ENCODE measurements around the gene PRDM1. TPM values are rescaled to one million over a fixed set of nuclear protein-coding genes. Genes with fewer than 3 reads are reported as not detected.

The PRDM1 gene
- total RNA-seq, result 10 to 100 TPM; 24.6 to 24.7 TPM

DNA sequence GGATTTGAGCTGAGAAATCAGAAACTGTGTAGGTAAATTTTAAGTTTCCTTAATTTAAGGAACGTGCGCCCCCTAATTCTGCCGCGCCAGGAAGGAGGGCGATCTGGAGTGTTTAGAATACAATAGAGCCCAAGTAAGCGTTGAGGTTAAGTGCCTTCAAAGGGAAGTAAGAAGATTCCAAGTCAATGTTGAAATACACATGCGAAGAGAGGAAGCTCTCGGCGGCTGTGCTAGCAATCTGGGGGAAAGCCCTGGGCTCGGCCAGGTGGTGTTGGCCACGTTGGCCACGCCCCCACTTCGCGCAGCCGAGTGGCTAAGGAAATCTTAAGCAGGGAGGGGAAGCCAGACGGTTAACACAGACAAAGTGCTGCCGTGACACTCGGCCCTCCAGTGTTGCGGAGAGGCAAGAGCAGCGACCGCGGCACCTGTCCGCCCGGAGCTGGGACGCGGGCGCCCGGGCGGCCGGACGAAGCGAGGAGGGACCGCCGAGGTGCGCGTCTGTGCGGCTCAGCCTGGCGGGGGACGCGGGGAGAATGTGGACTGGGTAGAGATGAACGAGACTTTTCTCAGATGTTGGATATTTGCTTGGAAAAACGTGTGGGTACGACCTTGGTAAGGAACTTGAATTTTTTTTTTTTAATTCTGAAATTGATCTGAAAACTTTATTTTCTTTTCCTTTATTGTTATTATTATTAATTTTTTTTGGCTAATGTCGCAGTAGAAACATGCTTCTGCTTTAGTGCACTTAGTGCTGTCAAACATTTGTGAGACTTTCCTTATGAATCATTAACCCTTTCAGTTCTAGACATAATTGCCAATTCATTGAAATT lies at the start of gene PRDM1:
Gene PRDM1, plus strand, starts transcription at position 353 of the 830 bp plus-strand sequence. Its CDS starts 218 bp downstream, at position 571.
- Mint-ChIP-seq H3K27me3 (peaks cover 57% of the 10 kb centered on the region), H3K36me3 (ENCODE audit: low read depth) (peaks cover 17% of the 10 kb centered on the region), H3K4me1 (ENCODE audit: low read depth) (peaks cover 59% of the 10 kb centered on the region), H3K9me3 (no peaks in the 10 kb centered on the region), H3K4me3 (peak within 1 kb of the TSS; percentile 78), H3K27ac (peak within 1 kb of the TSS; percentile 75)
- peak; percentile 20 for TF ChIP-seq CTCF (IDR thresholded peaks at IDR 0.05)
- peak; percentile 84 for ATAC-seq
- ChIA-PET POLR2A (interaction anchor here (0.5 to 2.7 kb wide), 9 partner anchors 10 to 562 kb away, joined by 3 to 40 read pairs (median 3); no protein-coding TSS in a partner anchor), CTCF (interaction anchor here (0.6 to 2.8 kb wide), 21 partner anchors 9 to 655 kb away, joined by 3 to 29 read pairs (median 4); no protein-coding TSS in a partner anchor)
- peak; percentile 89 for DNase-seq
- intact Hi-C loops (cut with micrococcal nuclease), result no loop called here

GRCh38 chr6:106037060-106037459 lies 49.1 kb upstream of the PRDM1 start:
- Mint-ChIP-seq H3K27ac (peak overlapping the region; percentile 47), H3K36me3 (ENCODE audit: low read depth) (peaks cover 8% of the 10 kb centered on the region), H3K9me3 (peaks cover 17% of the 10 kb centered on the region), H3K27me3 (no peaks in the 10 kb centered on the region), H3K4me3 (no peak overlapping the region), H3K4me1 (ENCODE audit: low read depth) (peaks cover 9% of the 10 kb centered on the region)
- TF ChIP-seq CTCF (IDR thresholded peaks at IDR 0.05), result no peak
- DNase-seq (no peak), ATAC-seq (no peak)
- intact Hi-C loops (cut with micrococcal nuclease), result no loop called here
- ChIA-PET CTCF (no interaction called here), POLR2A (no interaction called here)

- Mint-ChIP-seq H3K4me1 (ENCODE audit: low read depth) (peaks cover 9% of the 10 kb centered on the region), H3K4me3 (no peak overlapping the region), H3K36me3 (ENCODE audit: low read depth) (peaks cover 8% of the 10 kb centered on the region), H3K9me3 (peaks cover 17% of the 10 kb centered on the region), H3K27ac (no peak overlapping the region), H3K27me3 (peaks cover 5% of the 10 kb centered on the region)
- no peak for DNase-seq
- intact Hi-C loops (cut with micrococcal nuclease), result no loop called here
- no peak for TF ChIP-seq CTCF (IDR thresholded peaks at IDR 0.05)
- no peak for ATAC-seq
- CTCF ChIA-PET, result interaction anchor here (1.0 to 1.5 kb wide), 2 partner anchors 10 to 183 kb away, joined by 3 read pairs; no protein-coding TSS in a partner anchor
- POLR2A ChIA-PET, result no interaction called here
Observed at GRCh38 chr6:106039897-106040592, 46.1 kb upstream of the PRDM1 start.

- POLR2A ChIA-PET, result no interaction called here
- CTCF ChIA-PET, result interaction anchor here (1.4 kb wide), 1 partner anchor 179 kb away, joined by 3 read pairs; no protein-coding TSS in a partner anchor
- no peaks in the 10 kb centered on the region for H3K9me3 Mint-ChIP-seq
Observed at GRCh38 chr6:106044151-106044550, 42.0 kb upstream of the PRDM1 start.

More at GRCh38 chr6:106044151-106044550, 42.0 kb upstream of the PRDM1 start:
- ATAC-seq, result no peak
- Mint-ChIP-seq H3K27ac (no peak overlapping the region), H3K36me3 (ENCODE audit: low read depth) (no peaks in the 10 kb centered on the region), H3K4me3 (no peak overlapping the region), H3K27me3 (peaks cover 7% of the 10 kb centered on the region), H3K4me1 (ENCODE audit: low read depth) (no peaks in the 10 kb centered on the region)
- intact Hi-C loops (cut with micrococcal nuclease), result no loop called here
- TF ChIP-seq CTCF (IDR thresholded peaks at IDR 0.05), result no peak
- DNase-seq, result no peak
